Activated CD4-positive, alpha-beta T cell treated with anti-CD3 and anti-CD28 coated beads, Interleukin-2, amount 50 U/mL, for 1 hour (primary cell): ENCODE results near the gene MKI67.
A peak's percentile ranks its signal among the peaks of the same experiment; 100 is the strongest.

ENCODE experiments used
- DNase-seq: peaks from one replicate; pipeline ENCODE4 v3.0.0-alpha.2; 2020

MKI67 gene

DNA sequence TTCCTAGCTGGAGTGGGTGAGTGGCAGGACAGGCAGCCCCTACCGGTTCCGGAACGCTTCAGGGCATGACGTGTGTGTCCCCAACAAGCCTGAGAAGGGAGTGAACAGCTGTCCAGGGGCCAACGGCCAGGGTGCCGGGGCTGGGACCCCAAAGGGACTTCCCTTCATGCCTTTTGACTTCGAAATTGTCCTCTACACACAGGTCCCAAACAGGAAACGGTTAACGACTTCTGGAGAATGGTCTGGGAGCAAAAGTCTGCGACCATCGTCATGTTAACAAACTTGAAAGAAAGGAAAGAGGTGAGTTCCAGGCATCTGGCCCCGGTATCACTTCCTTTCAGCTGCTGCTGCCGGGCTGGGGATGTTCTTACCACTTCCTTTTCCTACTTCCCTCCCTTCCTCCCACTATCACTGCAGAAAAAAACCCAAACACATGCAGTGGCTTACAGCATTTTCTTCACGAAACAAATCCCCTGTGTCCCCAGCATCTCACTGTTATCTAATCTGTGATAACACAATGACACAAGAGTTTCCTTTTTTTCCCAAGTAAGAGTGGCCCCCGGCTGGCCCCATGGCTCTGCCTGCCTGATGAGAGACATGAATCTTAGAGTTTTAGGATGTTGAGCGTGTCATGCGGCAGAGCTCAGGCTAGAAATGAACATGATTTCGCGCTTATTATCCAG lies 63.2 kb downstream of the MKI67 start:
- DNase-seq, result peak; percentile 25

DNA sequence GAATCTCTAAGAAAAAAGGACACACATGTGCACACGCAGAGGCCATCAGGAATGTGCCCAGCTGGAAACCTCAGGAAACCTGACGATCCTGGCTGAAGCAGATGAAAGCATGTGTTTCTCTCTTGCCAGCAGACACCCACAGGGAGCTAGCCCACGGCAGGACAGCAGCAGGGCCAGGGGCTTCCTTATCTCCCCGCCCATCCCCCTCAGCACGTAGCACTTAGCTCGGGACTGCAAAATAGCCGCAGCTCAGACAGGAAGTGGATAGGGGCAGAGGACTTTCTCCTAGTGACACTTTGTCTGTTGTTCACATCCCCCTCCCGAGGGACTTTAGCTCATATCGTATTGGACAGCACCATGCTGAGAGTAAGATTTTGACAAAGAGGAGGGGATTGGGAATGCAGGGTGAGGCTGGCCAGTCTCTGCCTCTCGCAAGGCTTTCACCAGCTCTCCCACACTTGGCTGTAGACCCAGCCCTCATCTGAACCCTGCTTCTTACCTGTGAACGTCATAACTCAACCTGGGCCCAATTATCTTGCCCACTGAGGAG lies 63.8 kb downstream of the MKI67 start:
- no peak for DNase-seq

- no peak for DNase-seq
These were observed 64.6 kb downstream of the MKI67 start for GRCh38 chr10:128061306-128062300.

DNA sequence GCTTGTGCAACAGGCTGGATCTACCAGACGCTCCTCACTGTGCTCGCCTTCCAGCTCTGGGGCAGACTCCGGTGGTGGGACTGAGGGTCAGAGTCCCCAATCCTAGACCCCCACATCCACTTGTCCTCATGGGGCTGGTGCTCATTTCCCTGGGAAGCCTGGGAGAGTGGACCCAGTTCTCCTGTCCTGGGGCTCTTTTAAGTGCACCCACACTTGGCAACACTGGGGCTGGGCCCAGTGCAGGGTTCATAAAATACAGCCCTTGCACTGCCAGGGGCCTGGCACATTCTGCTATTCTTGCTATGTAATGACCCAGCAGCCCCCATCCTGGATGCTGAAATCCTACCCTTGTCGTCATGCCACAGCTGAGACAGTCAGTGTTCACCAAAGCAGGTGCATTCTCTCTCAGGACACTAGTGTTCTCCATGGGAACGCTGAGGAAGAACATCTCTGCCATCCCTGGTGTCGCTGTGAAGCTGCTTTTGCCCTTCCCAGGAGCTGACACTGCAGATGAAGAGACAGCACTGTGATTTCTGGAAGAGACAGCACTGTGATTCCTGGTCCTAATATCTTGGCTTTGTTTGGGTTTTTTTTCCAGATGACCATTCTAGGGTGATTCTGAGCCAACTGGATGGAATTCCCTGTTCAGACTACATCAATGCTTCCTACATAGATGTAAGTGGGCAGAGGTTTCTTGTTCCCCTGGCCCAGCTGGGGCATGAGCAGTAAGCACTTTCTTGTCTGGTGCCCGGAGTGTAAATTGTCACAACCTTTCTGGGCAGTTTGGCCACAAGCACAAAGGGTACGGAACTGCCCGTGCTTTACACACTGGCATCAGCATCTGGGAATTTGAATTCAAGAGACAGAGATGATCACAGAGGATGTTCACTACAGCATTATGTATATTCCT lies 65.6 kb downstream of the MKI67 start:
- no peak for DNase-seq

DNA sequence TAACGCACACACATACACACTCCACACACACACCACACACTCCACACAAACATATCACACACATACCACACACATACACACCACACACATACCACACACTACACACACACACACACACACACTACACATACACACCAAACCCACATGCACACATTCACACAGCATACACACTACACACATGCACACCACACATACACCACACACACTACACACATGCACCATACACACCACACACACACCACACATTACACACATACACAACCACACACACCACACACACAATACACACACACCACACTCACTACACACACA lies 66.3 kb downstream of the MKI67 start:
- no peak for DNase-seq

GRCh38 chr10:128059266-128059981 lies 66.8 kb downstream of the MKI67 start:
- no peak for DNase-seq

GRCh38 chr10:128058750-128059134 lies 67.5 kb downstream of the MKI67 start:
- DNase-seq, result no peak

- no peak for DNase-seq
These were observed 68.0 kb downstream of the MKI67 start for GRCh38 chr10:128058106-128058749.

DNA sequence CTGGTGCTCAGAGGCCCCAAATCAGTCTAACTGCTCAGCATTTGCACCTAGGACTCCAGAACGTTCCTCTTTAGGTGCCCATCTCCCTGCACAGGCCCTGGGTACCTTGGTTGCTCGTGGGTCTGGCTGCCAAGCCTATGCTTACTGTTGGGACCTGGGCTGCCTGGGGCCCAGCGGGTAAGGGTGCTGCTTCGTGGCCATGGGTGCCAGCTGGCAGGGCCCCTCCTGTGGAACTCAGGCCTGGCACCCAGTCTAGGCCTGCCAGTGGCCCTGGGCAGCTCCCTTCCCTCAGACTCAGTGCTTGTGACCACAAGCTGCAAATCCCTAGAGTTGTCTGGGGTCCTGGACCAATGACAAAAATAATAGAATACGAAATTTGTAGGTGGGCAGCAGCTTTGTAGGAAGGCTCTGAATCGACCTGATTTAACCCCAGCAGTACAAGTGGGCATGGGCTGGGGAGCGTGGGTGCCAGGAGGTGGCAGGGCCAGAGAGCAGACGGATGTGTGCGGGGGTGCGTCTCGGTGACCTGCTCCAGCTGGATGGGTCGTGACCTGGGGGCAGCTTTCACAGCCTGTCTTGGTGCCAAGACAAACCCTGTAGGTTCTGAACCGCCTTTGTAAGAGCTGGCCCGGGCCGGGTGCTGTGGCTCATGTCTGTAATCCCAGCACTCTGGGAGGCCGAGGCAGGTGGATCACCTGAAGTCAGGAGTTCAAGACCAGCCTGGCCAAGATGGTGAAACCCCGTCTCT lies 69.7 kb downstream of the MKI67 start:
- DNase-seq, result no peak

DNA sequence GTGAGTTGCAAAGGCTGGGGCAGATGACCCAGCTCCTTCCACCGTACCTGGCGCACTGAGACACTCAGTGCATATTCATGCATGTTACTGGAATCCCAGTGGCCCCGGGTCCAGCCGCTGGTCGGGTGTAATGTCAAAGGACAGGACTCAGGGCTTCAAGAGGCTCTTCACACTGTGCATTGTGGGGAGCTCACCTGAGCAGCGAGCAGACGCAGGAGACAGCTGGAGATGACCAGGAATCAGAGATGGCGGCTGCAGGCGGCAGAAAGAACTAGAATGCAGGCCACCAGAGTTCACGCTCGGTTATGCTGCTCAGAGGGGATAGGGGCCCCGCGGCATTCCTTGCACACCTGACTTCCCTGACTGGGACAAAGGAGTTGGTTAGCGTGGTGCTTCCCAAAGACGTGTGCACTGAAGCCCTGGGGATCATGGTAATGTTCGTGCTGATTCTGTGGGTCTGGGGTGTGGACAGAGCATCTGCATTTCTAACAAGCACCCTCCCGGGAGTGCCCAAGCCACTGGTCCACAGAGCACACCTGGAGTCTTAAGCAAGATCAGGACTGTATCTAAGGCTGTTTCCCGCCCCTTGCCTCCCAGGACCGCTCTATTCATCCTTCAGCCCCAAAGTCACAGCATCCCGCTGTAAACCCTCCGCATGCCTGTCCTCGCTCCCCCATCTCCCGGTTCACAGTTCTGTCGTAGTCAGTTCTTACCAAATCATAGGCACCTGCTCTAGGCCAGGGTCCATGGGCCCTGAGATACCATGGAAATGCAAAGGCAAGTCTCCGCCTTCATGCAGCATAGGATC lies 71.0 kb downstream of the MKI67 start:
- DNase-seq, result no peak

DNA sequence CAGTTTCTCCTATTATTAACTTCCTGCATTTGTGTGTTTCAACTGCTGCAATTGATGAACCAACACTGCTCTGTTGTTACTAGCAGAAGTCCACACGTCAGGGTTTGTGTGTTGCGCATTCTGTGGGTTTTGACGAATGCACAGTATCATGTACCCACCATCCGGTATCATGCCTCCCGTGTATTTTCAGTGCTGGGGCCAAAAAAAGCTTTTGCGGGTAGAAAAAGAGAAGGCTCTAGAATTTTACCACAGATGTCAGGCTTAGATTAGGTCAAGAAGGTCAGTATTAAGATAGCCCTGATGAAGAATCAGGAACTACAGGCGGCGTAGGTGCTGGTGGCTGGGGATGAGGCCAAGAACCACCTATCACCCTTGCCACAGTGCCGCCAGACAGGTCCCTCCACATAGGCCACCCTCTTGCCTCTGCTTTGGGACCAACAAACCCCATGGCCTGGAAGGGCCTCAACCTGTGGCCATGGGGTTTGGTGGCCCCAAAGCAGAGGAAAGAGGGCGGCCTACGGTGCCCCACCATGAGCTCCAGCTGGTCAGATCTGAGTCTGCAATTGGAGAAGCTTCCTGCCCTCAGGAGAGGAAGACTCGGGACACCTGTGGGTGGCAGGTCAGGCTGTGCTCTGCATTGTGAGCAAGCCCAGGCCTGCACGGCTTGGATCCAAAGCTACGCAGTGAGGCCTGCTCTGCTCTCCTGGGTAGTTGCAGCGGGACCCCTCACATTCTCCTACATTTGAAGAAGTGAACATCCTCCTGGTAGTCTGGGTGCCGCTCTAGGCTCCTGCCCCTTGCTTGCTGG lies 71.9 kb downstream of the MKI67 start:
- no peak for DNase-seq

- no peak for DNase-seq
These were observed 72.9 kb downstream of the MKI67 start for GRCh38 chr10:128053356-128053755.

- no peak for DNase-seq
These were observed 73.5 kb downstream of the MKI67 start for GRCh38 chr10:128052696-128053095.

- DNase-seq, result no peak
These were observed 74.7 kb downstream of the MKI67 start for GRCh38 chr10:128051548-128051947.

GRCh38 chr10:128050936-128051335 lies 75.3 kb downstream of the MKI67 start:
- no peak for DNase-seq

DNA sequence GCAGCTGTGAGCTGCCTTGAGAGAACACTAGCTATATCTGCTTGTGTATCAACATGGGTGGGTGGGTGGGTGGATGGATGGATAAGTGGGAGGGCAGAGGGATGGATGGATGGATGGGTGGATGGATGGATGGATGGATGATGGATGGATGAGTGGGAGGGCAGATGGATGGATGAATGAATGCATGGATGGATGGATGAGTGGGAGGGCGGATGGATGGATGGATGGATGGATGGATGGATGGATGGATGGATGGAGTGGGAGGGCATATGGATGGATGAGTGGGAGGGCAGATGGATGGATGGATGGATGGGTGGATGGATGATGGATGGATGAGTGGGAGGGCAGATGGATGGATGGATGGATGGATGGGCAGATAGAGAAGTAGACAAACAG lies 76.1 kb downstream of the MKI67 start:
- DNase-seq, result no peak

GRCh38 chr10:128049226-128050120 lies 76.8 kb downstream of the MKI67 start:
- DNase-seq, result no peak

- no peak for DNase-seq
These were observed 77.4 kb downstream of the MKI67 start for GRCh38 chr10:128048819-128049210.
